Right lung (tissue), 5 donors: ENCODE data around the gene TUBD1. TPM values are rescaled to one million over a fixed set of nuclear protein-coding genes. Genes with fewer than 3 reads are reported as not detected.
"Not testable (repeated sequence)": the region's sequence is repeated elsewhere in the genome, so short reads cannot be mapped to it uniquely, and the experiment has no call there.

Experiments
- DNase-seq, 2 donors: peaks; one replicate each; pipeline ENCODE4 v3.0.0-alpha.2; 2013
- polyA plus RNA-seq, 5 donors: library from polyadenylated mRNA; unstranded; fragments of 120-200 nt; gene quantifications; one replicate each; pipeline versions ENCODE4 v1.2.1 to v1.2.3, GENCODE V29; 2013; ENCODE audit warnings: inconsistent platforms in 1 of 5, low replicate concordance in 1 of 5; ENCODE audit not compliant: insufficient read length in 5 of 5, insufficient read depth in 1 of 5

The TUBD1 gene
- polyA plus RNA-seq, 5 donors = 15.3 to 21.0 (median 19.8) TPM

GRCh38 chr17:59845595-59846393 lies 46.9 kb downstream of the TUBD1 start:
- DNase-seq = no peak

- DNase-seq = no peak
Measured at GRCh38 chr17:59844884-59845594, 47.7 kb downstream of the TUBD1 start.

GRCh38 chr17:59842901-59843652 lies 49.7 kb downstream of the TUBD1 start:
- no peak for DNase-seq

GRCh38 chr17:59841882-59842263 lies 50.9 kb downstream of the TUBD1 start:
- not testable (repeated sequence) for DNase-seq

- not testable (repeated sequence) for DNase-seq
Measured at GRCh38 chr17:59841091-59841881, 51.5 kb downstream of the TUBD1 start.

- no peak for DNase-seq
Measured at GRCh38 chr17:59840329-59841090, 52.2 kb downstream of the TUBD1 start.

- no peak for DNase-seq
Measured at GRCh38 chr17:59839651-59840328, 53.0 kb downstream of the TUBD1 start.

- no peak for DNase-seq
Measured at GRCh38 chr17:59838052-59838916, 54.5 kb downstream of the TUBD1 start.

- DNase-seq = peak; percentile 93 to 96
Measured at GRCh38 chr17:59837308-59838051, 55.3 kb downstream of the TUBD1 start.

GRCh38 chr17:59832883-59833379 lies 59.8 kb downstream of the TUBD1 start:
- no peak for DNase-seq

GRCh38 chr17:59830846-59831486 lies 61.8 kb downstream of the TUBD1 start:
- DNase-seq = no peak

GRCh38 chr17:59830007-59830630 lies 62.6 kb downstream of the TUBD1 start:
- DNase-seq = no peak

GRCh38 chr17:59829217-59830006 lies 63.3 kb downstream of the TUBD1 start:
- DNase-seq = peak; percentile 67 to 81

- not testable (repeated sequence) for DNase-seq
Measured at GRCh38 chr17:59828819-59829216, 63.9 kb downstream of the TUBD1 start.

GRCh38 chr17:59828478-59828760 lies 64.3 kb downstream of the TUBD1 start:
- no peak for DNase-seq

GRCh38 chr17:59827721-59828477 lies 64.8 kb downstream of the TUBD1 start:
- DNase-seq = no peak
